Measurements from ENCODE around the gene REM2.
A peak's percentile ranks its signal among the peaks of the same experiment; 100 is the strongest.
"Not testable (repeated sequence)": the region's sequence is repeated elsewhere in the genome, so short reads cannot be mapped to it uniquely, and the experiment has no call there.

The REM2 gene

GRCh38 chr14:22898302-22899090, 15.5 kb downstream of the REM2 start:
- DNase-seq: no peak

GRCh38 chr14:22900081-22900799, 17.2 kb downstream of the REM2 start:
- DNase-seq: peak; percentile 77

DNA sequence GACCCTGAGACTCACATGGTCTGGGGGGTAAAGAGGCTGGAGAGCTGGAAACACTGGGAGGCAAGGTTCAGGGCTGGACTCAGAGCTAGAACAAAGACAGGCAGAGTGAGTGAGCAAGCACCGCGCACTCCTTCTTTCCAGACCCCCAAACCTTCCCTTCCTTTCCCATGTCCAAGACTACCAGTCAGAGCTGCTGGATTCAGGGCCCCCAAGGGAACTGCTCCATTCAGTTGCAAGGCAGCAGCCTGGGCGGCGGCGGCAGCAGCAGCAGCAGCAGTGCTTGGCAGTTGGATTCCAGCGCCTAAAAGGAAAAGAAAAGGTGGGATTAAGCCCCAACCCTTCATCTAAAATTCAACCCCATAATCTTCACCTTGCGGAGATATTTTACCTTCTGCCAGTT, 18.8 kb downstream of the REM2 start:
- no peak for DNase-seq

- DNase-seq: no peak
These were observed 20.7 kb downstream of the REM2 start for GRCh38 chr14:22903742-22904087.

DNA sequence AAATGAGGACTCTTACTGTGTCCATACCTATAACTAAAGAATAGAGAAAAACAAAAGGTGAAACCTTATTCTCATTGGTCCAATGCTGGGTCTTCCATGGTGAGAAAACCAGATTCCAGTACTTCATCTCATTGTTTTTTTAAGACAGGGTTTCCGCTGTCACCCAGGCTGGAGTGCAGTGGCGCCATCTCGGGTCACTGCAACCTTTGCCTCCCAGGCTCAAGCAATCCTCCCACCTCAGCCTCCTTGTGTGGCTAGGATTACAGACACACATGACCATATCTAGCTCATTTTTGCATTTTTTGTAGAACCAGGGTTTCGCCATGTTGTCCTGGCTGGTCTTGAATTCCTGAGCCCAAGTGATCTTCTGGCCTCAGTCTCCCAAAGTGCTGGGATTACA, 22.6 kb downstream of the REM2 start:
- no peak for DNase-seq

- no peak for DNase-seq
These were observed 23.1 kb downstream of the REM2 start for GRCh38 chr14:22906073-22906472.

- DNase-seq: no peak
These were observed 24.4 kb downstream of the REM2 start for GRCh38 chr14:22907429-22907828.

GRCh38 chr14:22908601-22909000, 25.6 kb downstream of the REM2 start:
- no peak for DNase-seq

DNA sequence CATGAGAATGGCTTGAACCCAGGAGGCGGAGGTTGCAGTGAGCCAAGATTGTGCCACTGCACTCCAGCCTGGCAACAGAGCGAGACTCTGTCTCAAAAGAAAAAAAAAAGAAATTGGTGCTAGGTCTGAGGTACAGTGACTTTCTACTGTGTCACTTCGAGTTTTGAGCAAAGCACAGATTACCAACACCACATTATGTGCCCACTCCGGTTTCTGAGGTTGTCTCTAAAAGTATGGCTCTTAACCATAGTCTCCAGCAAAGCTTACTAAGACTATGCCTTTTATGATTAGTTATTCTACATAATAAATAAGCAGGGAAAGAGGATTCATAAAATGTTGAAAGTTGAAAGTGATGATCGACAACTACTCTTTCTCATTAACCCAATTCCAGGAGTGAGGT, 27.9 kb downstream of the REM2 start:
- DNase-seq: no peak

DNA sequence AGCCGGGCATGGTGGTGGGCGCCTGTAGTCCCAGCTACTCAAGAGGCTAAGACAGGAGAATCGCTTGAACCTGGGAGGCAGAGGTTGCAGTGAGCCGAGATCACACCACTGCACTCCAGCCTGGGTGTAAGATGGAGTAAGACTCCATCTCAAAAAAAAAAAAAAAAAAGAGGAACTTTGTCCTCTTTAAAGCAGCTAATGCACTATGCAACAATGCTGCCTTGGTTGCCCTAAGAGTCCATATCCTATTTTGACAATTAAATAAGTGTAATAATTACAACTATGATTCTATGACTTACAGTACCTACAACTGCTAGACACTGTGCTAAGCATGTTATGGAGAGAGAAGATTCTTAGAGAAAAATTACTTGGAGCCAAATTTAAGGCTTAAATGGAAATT, 31.8 kb downstream of the REM2 start:
- not testable (repeated sequence) for DNase-seq

DNA sequence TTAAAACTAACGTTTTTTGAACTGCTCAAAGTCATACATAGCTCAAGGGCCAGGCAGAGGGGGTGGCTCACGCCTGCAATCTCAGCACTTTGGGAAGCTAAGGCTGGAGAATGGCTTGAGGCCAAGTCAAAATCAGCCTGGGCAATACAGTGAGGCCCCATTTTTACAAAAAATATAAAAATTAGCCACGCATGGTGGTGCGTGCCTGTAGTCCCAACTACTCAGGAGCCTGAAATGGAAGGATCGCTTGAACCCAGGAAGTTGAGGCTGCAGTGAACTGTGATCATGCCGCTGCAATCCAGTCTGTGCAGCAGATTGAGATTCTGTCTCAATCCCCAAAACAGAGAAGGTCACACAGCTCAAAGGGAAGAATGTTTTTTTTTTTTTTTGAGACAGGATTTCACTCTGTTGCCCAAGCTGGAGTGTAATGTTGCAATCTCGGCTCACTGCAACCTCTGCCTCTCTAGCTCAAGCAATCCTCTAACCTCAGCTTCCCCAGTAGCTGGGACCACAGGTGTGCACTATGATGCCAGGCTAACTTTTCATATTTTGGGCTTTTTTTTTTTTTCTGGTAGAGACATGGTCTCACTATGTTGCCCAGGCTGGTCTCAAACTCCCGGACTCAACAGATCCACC, 33.0 kb downstream of the REM2 start:
- DNase-seq: no peak

- DNase-seq: peak; percentile 100
These were observed 36.0 kb downstream of the REM2 start, which contains the start of gene RBM23 for GRCh38 chr14:22918804-22919600. Gene RBM23 (minus strand): TSS chr14:22919149.

- no peak for DNase-seq
These were observed 36.5 kb downstream of the REM2 start for GRCh38 chr14:22919601-22919921.

DNA sequence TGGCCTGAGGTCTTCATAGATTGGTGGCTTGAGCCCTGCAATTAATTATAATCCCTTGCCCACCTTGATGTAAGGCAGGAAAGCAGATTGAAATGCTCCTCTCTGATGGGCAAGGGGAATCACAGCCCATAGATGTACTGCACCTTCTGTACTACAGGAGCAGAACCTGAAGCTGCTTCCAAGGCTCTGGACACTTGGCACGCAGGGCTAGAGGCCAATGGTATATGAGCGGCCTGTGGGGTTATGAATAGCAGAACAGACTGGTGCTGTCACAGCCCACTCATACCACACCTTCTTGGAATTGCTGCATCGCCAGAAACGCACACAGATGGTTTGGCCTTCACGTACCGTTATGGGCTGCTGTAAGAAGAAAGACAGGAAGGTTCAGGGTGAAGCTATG, 37.7 kb downstream of the REM2 start:
- DNase-seq: no peak

- DNase-seq: no peak
These were observed 39.3 kb downstream of the REM2 start for GRCh38 chr14:22922294-22922693.

- no peak for DNase-seq
These were observed 40.7 kb downstream of the REM2 start for GRCh38 chr14:22923746-22924145.

DNA sequence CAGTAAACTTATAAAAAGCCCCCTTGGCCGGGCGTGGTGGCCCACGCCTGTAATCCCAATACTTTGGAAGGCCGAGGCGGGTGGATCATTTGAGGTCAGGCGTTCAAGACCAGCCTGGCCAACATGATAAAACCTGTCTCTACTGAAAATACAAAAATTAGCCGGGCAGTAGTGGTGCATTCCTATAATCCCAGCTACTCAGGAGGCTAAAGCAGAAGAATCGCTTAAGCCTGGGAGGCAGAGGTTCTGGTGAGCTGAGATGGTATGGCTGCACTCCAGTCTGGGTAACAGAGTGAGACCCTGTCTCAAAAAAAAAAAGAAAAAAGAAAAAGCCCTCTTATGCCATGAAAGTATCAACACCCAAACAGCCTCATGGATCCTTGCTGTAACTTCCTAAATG, 42.5 kb downstream of the REM2 start:
- DNase-seq: no peak

DNA sequence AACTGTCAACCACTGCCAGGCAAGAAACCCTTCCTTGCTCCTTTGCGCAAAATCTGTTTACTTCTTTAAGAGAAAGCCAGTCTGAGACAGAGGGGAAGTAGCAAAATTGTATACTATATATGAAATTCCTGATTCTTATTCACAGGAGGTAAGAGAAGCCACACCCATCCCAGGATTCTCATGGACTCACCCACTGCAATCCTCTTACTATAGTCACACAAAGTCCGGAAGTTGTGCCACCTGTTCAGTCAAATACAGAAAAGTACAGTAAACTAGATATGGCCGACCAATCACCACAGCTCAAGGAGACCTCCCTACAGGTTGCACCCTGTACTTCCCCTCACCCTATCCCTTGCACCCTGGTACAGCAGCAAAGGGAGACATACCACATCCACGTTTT, 43.3 kb downstream of the REM2 start:
- DNase-seq: no peak

GRCh38 chr14:22928237-22929103, 45.4 kb downstream of the REM2 start:
- no peak for DNase-seq

DNA sequence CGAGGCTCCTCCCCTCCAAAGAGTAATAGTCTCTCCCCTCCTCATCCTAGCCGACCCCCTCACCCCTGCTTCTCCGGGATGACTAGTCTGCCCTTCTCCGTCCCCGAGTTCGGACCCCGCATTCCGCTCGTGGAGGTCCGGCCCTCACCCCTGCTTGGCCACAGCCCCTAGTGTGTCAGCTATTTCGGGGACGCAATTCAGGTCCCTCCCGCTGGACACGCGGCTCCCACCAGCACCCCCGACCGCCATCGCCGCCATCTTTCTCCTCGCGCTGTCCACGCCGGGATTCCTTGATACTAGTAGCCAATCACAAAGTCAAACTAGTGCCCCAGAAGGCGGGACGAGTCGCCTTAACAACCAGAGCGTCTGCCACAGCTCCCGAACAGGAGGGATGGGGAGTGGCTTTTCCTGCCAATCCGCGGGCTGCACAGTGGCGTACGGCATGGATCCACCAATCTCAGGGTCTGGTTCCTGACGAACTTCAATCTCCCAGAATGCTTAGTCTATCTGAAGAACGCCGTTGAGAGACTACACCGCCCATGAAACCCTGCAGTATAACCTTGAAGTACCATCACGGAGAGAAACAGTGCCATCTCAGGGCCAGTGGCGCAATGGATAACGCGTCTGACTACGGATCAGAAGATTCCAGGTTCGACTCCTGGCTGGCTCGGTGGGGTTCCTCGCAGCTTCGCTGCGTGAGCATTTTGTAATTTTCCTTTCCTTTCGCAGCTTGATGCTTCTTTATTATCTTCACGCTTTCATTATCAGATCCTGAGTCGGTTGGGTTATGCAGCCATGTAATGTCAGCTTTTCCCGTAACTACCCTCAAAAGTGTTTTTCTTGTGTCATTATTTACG, 46.3 kb downstream of the REM2 start, which contains the start of gene PRMT5:
PRMT5 (minus strand) TSS at position 273 of the 857 bp plus-strand sequence; CDS start at position 258, 15 bp downstream.
- peak; percentile 98 for DNase-seq

DNA sequence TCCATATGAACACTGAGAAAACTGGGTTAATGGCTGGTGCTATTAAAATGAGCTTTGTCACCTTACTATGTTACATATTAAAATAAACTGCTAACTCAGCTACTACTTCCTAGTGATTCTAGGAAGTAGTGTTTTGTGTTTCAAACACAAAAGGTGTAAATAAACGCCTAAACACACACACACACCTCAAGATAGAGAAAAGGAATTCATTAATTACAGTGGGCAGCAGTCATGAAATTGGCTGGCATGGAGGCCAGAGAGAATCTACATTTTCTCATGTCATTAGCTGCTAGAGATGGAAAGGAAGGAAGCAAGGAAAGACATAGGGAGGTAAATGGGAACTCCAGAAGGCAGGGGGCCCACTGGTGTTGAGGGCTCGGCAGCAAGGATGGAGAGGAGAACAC, 46.9 kb downstream of the REM2 start:
- no peak for DNase-seq

All from CD4-positive, alpha-beta T cell treated with Interleukin-17A for 4 hours (primary cell).